ENCODE results near the gene ADGB. TPM values are rescaled to one million over a fixed set of nuclear protein-coding genes. Genes with fewer than 3 reads are reported as not detected.

ADGB gene
- total RNA-seq, 4 donors from 2014 or later: 0.26 to 3.6 (median 0.29) TPM; not detected in 1

DNA sequence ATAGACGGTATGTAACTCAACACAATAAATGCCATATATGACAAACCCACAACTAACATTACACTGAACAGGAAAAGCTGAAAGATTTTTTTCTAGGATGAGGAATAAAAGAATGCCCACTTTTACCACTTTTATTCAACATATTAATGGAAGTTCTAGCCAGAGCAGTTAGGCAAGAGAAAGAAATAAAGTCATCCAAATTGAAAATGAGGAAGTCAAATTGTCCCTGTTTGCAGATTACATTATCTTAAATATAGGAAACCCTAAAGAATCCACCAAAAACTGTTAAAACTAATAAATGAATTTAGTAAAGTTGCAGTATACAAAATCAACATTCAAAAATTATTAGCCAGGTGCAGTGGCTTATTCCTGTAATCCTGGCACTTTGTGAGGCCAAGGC lies 24.6 kb upstream of the ADGB start:
- Histone ChIP-seq H3K4me1 (no peaks in the 10 kb centered on the region), H3K36me3 (no peaks in the 10 kb centered on the region), H3K9me3 (peaks cover 12% of the 10 kb centered on the region), H3K27me3 (no peaks in the 10 kb centered on the region), H3K4me3 (no peak overlapping the region), H3K27ac (no peak overlapping the region)
- 95% methylated on average over 1 of the region's 1 CpG for WGBS
- TF ChIP-seq EP300 (IDR thresholded peaks at IDR 0.05): no peak
- no peak for TF ChIP-seq POLR2AphosphoS5 (IDR thresholded peaks at IDR 0.05)
- TF ChIP-seq, protein P1, sequence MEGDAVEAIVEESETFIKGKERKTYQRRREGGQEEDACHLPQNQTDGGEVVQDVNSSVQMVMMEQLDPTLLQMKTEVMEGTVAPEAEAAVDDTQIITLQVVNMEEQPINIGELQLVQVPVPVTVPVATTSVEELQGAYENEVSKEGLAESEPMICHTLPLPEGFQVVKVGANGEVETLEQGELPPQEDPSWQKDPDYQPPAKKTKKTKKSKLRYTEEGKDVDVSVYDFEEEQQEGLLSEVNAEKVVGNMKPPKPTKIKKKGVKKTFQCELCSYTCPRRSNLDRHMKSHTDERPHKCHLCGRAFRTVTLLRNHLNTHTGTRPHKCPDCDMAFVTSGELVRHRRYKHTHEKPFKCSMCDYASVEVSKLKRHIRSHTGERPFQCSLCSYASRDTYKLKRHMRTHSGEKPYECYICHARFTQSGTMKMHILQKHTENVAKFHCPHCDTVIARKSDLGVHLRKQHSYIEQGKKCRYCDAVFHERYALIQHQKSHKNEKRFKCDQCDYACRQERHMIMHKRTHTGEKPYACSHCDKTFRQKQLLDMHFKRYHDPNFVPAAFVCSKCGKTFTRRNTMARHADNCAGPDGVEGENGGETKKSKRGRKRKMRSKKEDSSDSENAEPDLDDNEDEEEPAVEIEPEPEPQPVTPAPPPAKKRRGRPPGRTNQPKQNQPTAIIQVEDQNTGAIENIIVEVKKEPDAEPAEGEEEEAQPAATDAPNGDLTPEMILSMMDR (IDR thresholded peaks at IDR 0.05): no peak
- TF ChIP-seq POLR2A (IDR thresholded peaks at IDR 0.05): no peak
- no peak for DNase-seq (ENCODE audit: low spot score in 2 of 2)

DNA sequence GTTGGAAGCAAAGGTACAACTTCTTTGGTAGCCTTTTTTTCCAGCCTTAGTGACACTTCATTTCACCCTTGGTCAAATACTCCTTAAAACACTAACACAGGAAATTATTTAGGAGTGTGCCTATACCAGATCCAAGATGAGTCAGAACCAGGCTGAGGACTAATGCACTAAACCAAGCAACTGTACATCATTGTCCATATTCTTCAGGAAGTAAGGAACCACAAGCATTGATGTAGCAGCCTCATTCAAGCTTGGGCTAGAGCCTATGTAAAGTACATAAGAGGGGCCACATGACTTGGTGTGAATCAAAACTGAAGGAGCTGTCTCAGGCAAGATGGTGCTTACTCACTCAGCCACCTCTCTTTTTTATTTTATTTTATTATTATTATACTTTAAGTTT lies 20.7 kb upstream of the ADGB start:
- Histone ChIP-seq H3K4me1 (no peaks in the 10 kb centered on the region), H3K36me3 (no peaks in the 10 kb centered on the region), H3K4me3 (no peak overlapping the region), H3K9me3 (peaks cover 3% of the 10 kb centered on the region), H3K27me3 (no peaks in the 10 kb centered on the region), H3K27ac (no peak overlapping the region)
- TF ChIP-seq EP300 (IDR thresholded peaks at IDR 0.05) (no peak), POLR2AphosphoS5 (IDR thresholded peaks at IDR 0.05) (no peak), POLR2A (IDR thresholded peaks at IDR 0.05) (no peak)
- TF ChIP-seq, protein P1 (IDR thresholded peaks at IDR 0.05): no peak
- no peak for DNase-seq (ENCODE audit: low spot score in 2 of 2)

DNA sequence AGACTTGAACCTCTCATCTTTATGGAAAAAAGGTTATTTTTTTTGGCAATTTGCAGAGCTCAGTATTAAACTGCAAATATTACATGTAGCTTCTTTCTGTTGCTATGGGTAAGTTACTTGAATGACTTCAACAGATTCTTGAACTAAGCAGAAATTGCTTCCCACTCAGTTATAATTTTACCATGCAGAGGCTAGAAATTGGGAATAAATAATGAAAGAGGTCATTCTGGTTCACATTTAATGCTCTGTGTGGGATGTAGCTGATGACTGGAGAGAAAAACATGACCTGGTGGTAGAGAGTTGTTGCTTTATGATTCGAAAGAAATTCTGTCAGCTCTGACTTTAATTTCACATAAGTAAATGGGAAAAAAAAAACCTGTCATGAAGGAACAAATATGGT lies 16.8 kb upstream of the ADGB start:
- Histone ChIP-seq H3K4me1 (no peaks in the 10 kb centered on the region), H3K4me3 (no peak overlapping the region), H3K27me3 (no peaks in the 10 kb centered on the region), H3K27ac (no peak overlapping the region), H3K36me3 (no peaks in the 10 kb centered on the region), H3K9me3 (peaks cover 4% of the 10 kb centered on the region)
- WGBS: 80% methylated on average over 1 of the region's 1 CpG
- TF ChIP-seq, protein P1 (IDR thresholded peaks at IDR 0.05): no peak
- no peak for TF ChIP-seq POLR2AphosphoS5 (IDR thresholded peaks at IDR 0.05)
- TF ChIP-seq EP300 (IDR thresholded peaks at IDR 0.05): no peak
- TF ChIP-seq POLR2A (IDR thresholded peaks at IDR 0.05): no peak
- DNase-seq (ENCODE audit: low spot score in 2 of 2): no peak

DNA sequence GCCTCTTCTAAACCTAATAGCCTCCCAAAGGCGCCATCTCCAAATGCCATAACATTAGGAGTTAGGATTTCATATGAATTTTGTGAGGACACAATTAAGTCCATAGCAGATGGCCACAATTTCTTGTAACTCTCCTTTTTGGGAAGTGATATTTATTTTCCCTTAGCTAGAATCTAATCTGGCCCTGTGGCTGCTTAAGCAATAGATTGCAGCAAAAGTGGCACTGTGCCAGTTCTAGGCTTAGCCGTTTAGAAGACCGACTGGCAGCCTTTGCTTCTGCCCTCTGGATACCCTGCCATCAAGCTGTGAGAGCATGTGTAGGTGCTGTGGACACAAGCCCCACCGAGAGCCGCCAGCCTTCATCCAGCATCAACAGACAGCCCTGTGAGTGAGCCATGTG lies 15.9 kb upstream of the ADGB start:
- peak in 1 of 2 donors; percentile 62 for DNase-seq (ENCODE audit: low spot score in 2 of 2)

DNA sequence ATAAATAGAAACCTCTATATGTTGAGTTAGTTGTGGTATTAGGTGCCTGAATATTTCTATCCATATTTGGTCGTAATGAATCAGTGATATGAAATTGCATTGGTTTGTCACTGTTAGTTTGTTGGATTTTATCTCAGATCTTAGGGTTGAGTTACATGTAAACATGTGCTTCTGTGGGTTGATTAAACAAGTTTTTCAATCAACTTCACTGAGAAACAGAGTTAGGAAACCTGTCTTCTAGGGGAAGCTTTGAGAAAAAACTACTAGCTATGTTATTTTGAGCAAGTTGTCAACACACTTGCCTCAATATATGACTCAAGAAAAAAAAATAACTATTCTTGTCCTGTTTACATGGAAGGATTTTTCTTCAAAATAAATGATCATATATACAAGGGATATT lies 14.8 kb upstream of the ADGB start:
- H3K36me3 ChIP-seq: no peaks in the 10 kb centered on the region
- no peaks in the 10 kb centered on the region for H3K4me1 ChIP-seq
- no peak overlapping the region for H3K4me3 ChIP-seq
- DNase-seq (ENCODE audit: low spot score in 2 of 2): no peak
- H3K27ac ChIP-seq: no peak overlapping the region
- TF ChIP-seq POLR2AphosphoS5 (IDR thresholded peaks at IDR 0.05) (no peak), EP300 (IDR thresholded peaks at IDR 0.05) (no peak), POLR2A (IDR thresholded peaks at IDR 0.05) (no peak)
- TF ChIP-seq, protein P1 (IDR thresholded peaks at IDR 0.05): no peak
- H3K9me3 ChIP-seq: peaks cover 4% of the 10 kb centered on the region
- H3K27me3 ChIP-seq: no peaks in the 10 kb centered on the region
- 62% methylated on average over 1 of the region's 1 CpG for WGBS

More for the DNA sequence above, 15.9 kb upstream of the ADGB start:
- peaks cover 4% of the 10 kb centered on the region for H3K9me3 ChIP-seq
- H3K27me3 ChIP-seq: no peaks in the 10 kb centered on the region
- 68% methylated on average over 5 of the region's 5 CpGs for WGBS
- H3K4me1 ChIP-seq: no peaks in the 10 kb centered on the region
- H3K27ac ChIP-seq: no peak overlapping the region
- no peaks in the 10 kb centered on the region for H3K36me3 ChIP-seq
- no peak overlapping the region for H3K4me3 ChIP-seq
- TF ChIP-seq, protein P1 (IDR thresholded peaks at IDR 0.05): no peak
- TF ChIP-seq POLR2AphosphoS5 (IDR thresholded peaks at IDR 0.05): no peak
- no peak for TF ChIP-seq EP300 (IDR thresholded peaks at IDR 0.05)
- no peak for TF ChIP-seq POLR2A (IDR thresholded peaks at IDR 0.05)
